Ovary (tissue), 9 donors: ENCODE data around the gene ZNHIT2. TPM values are rescaled to one million over a fixed set of nuclear protein-coding genes. Genes with fewer than 3 reads are reported as not detected.

Source experiments
- DNase-seq, 5 donors: peaks; one replicate each; pipeline ENCODE4 v3.0.0-alpha.2; 2019 to 2020
- H3K27ac ChIP-seq, 2 donors: fragments of 200-600 bp; one replicate each; pipeline versions ENCODE4 v1.5.1 to v1.8.0; 2019 to 2022
- H3K27me3 ChIP-seq: fragments of 200-600 bp; one replicate; pipeline ENCODE4 v1.8.0; 2022
- H3K36me3 ChIP-seq: fragments of 200-600 bp; sonication (generic); one replicate; pipeline ENCODE4 v1.5.1; 2019
- H3K4me1 ChIP-seq: one replicate; pipeline ENCODE4 v1.8.1; 2013; ENCODE audit warnings: mild to moderate bottlenecking, moderate library complexity; ENCODE audit not compliant: insufficient read depth
- H3K4me3 ChIP-seq: fragments of 200-600 bp; sonication (generic); one replicate; pipeline ENCODE4 v1.5.1; 2017
- H3K9me3 ChIP-seq, 2 donors: fragments of 200-600 bp in 1 of 2; sonication (generic) in 1 of 2; one replicate each; pipeline versions ENCODE4 v1.5.1 to v1.8.1; 2013 to 2019; ENCODE audit warnings: mild to moderate bottlenecking in 1 of 2, moderate library complexity in 1 of 2
- EP300 ChIP-seq: sonication (generic); formaldehyde crosslinking; IDR thresholded peaks from one replicate; pipeline ENCODE4 v1.6.1; 2017; ENCODE audit warnings: antibody characterized with exemption
- POLR2A ChIP-seq: fragments of 450-650 bp; IDR thresholded peaks from one replicate; pipeline ENCODE4 v1.6.1; 2017; ENCODE audit warnings: antibody characterized with exemption, mild to moderate bottlenecking, moderate library complexity
- whole genome bisulfite sequencing, 3 donors: extraction: QIAGEN DNeasy Blood & Tissue Kit in 1 of 3; methylation state at CpG; one replicate each; pipeline versions ENCODE4 v1.1.5 to v1.1.7; 2013 to 2017; 5-methylcytosine and 5-hydroxymethylcytosine counted together
- intact Hi-C, 4 donors: fragments of 100-400 bp; cut with DNase I; formaldehyde crosslinking; loops; one replicate each; pipeline versions ENCODE4 v1.11.0 to v1.15.1; 2022 to 2023
- polyA plus RNA-seq, 2 donors: library from polyadenylated mRNA; stranded (reverse); fragments of 200-250 nt in 1 of 2; fragments of 350-450 nt in 1 of 2; fragmentation: Illumina TruSeq in 1 of 2; extraction: RNeasy Lipid Tissue Mini Kit (QIAGEN cat#74804) in 1 of 2; gene quantifications; one replicate each; pipeline ENCODE4 v1.2.3, GENCODE V29; 2013 to 2014
- total RNA-seq, 7 donors: library from RNA; depleted of rRNA in 2 of 7; stranded (reverse); fragments of >200 nt in 2 of 7; fragmentation: NEBNext Ultra II Directional in 3 of 7; extraction: Animal tissue kit (Norgen Biotek cat#: 25700) in 3 of 7; gene quantifications; one replicate each; pipeline versions ENCODE4 v1.1.0 to v1.2.4, GENCODE V29; 2016 to 2023
- TF ChIP-seq, protein P1 (sequence below), 3 donors: fragments of 450-650 bp in 2 of 3; fragments of 200-600 bp in 1 of 3; IDR thresholded peaks; one replicate each; pipeline versions ENCODE4 v1.5.1 to v1.8.0; 2016 to 2022; ENCODE audit warnings: antibody characterized with exemption in 3 of 3, mild to moderate bottlenecking in 1 of 3
- donor health status: DM: no; HTN: no; CAD: no; lungs with moderate emphysema.
- donor health status: DM: no; HTN: no; CAD: no.
- donor health status: Bipolar disorder and iron deficiency.
- donor health status: DM: yes; HTN: yes; CAD: no.
- donor health status: DM: no; HTN: no; CAD: no.
- donor health status: DM: yes; HTN: yes; CAD: no.

Gene ZNHIT2
- total and polyA plus RNA-seq, 9 donors = 10.0 to 33.7 (median 13.3) TPM; not detected in 1

DNA sequence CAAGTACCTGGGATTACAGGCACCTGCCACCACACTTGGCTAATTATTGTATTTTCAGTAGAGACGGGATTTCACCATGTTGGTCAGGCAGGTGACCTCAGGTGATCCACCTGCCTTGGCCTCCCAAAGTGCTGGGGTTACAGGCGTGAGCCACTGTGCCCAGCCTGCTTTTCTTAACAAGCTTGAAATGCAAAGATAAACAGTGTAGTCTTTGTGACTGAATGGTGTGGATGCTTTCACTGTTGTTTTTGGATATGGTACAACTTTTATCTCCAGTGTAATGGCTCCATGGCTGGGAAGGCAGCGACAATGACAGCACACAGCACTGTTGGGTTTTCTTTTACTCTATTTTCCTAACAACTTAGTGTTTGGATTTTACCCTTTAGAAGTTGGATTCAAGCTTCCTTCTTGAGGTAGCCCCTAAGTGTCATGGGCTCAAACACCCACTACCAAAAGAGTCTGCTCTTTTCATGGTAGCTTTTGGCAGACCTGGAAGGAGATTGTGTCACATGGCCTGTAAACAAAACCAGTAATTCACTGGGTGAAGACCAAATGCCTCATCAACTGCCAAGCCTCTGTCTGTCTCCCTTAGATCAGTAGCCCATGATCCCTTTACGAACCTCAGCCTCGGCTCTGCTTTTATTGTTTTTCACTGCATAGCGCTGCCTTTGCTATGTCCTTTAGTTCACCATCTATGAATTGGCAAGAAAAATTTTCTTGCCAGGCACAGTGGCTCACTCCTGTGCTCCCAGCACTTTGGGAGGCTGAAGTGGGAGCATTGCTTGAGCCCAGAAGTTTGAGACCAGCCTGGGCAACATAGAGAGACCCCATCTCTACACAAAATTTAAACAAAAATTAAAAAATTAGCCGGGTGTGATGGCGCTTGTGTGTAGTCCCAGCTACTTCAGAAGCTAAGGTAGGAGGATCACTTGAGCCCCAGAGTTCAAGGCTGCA is 15.1 kb downstream of the ZNHIT2 start:
- TF ChIP-seq, protein P1, sequence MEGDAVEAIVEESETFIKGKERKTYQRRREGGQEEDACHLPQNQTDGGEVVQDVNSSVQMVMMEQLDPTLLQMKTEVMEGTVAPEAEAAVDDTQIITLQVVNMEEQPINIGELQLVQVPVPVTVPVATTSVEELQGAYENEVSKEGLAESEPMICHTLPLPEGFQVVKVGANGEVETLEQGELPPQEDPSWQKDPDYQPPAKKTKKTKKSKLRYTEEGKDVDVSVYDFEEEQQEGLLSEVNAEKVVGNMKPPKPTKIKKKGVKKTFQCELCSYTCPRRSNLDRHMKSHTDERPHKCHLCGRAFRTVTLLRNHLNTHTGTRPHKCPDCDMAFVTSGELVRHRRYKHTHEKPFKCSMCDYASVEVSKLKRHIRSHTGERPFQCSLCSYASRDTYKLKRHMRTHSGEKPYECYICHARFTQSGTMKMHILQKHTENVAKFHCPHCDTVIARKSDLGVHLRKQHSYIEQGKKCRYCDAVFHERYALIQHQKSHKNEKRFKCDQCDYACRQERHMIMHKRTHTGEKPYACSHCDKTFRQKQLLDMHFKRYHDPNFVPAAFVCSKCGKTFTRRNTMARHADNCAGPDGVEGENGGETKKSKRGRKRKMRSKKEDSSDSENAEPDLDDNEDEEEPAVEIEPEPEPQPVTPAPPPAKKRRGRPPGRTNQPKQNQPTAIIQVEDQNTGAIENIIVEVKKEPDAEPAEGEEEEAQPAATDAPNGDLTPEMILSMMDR (IDR thresholded peaks at IDR 0.05) = no peak
- TF ChIP-seq EP300 (no peak), POLR2A (no peak)
- Histone ChIP-seq H3K4me3 (no peak overlapping the region), H3K27me3 (no peaks in the 10 kb centered on the region), H3K9me3 (no peaks in the 10 kb centered on the region), H3K4me1 (peaks cover 22% of the 10 kb centered on the region), H3K27ac (peak overlapping the region in 1 of 2 donors; percentile 80), H3K36me3 (no peaks in the 10 kb centered on the region)
- no peak for DNase-seq
- intact Hi-C loops = no loop called here
- WGBS, 3 donors = 68 to 74% (median 72%) methylated on average over 8 of the region's 8 CpGs

DNA sequence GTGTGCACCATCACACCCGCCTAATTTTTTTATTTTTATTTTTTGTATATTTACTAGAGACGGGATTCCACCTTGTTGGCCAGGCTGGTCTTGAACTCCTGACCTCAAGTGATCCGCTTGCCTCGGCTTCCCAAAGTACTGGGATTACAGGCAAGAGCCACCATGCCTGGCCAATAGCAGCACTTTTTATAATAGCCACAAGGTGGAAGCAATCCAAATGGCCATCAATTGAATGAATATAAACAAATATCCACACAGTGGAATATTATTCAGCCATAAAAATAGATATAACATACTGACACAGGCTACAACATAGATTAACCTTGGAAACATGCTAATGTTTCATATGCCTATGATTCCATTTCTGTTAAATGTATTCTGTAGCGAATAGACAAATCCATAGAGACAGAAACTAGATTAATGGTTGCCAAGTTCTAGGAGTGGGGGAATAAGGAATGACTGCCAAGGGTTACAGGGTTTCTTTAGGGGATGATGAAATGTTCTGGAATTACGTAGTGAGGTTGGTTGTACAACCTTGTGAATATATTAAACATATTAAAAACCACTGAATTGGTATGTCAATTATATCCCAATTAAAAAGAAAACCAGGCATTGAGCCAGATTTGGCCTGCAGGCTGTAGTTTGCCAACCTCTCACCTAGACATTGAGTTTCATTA is 16.7 kb downstream of the ZNHIT2 start:
- H3K9me3 ChIP-seq = no peaks in the 10 kb centered on the region
- TF ChIP-seq EP300 = no peak
- H3K27me3 ChIP-seq = no peaks in the 10 kb centered on the region
- no peak overlapping the region for H3K4me3 ChIP-seq
- no peak overlapping the region for H3K27ac ChIP-seq
- H3K4me1 ChIP-seq = peaks cover 23% of the 10 kb centered on the region
- intact Hi-C loops = no loop called here
- WGBS, 3 donors = 84 to 89% (median 88%) methylated on average over 6 of the region's 6 CpGs
- DNase-seq = no peak
- H3K36me3 ChIP-seq = no peaks in the 10 kb centered on the region

DNA sequence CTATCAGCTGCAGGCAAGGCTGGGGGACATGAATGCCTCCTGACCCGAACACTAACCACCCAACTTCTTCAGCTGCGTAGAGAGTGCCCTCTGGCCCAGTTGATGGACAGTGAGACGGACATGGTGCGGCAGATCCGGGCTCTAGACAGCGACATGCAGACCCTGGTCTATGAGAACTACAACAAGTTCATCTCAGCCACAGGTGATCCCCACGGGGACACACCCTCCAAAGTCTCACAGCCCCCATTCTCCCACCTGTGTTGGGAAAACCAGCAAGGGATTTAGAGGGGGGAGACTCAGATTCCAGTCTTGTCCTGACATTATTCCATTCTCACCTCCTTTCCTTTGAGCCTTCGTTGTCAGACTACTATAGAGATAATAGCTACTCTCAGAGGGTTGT is 20.6 kb downstream of the ZNHIT2 start:
- peak overlapping the region; percentile 60 to 86 for H3K27ac ChIP-seq
- H3K36me3 ChIP-seq = no peaks in the 10 kb centered on the region
- no peak for TF ChIP-seq EP300
- TF ChIP-seq, protein P1 (IDR thresholded peaks at IDR 0.05) = no peak
- H3K9me3 ChIP-seq = no peaks in the 10 kb centered on the region
- intact Hi-C loops = loop anchor here in 2 of 4 donors (5.0 kb wide), 3 partner anchors 70 to 85 kb away; partner anchors contain the start of genes ARL2 (in 1 of the 2) and SNX15 (in 1 of the 2)
- peaks cover 11% of the 10 kb centered on the region for H3K4me1 ChIP-seq
- no peaks in the 10 kb centered on the region for H3K27me3 ChIP-seq
- 22 to 42% (median 25%) methylated on average over 8 of the region's 8 CpGs for WGBS, 3 donors
- peak overlapping the region; percentile 91 for H3K4me3 ChIP-seq
- DNase-seq = no peak

DNA sequence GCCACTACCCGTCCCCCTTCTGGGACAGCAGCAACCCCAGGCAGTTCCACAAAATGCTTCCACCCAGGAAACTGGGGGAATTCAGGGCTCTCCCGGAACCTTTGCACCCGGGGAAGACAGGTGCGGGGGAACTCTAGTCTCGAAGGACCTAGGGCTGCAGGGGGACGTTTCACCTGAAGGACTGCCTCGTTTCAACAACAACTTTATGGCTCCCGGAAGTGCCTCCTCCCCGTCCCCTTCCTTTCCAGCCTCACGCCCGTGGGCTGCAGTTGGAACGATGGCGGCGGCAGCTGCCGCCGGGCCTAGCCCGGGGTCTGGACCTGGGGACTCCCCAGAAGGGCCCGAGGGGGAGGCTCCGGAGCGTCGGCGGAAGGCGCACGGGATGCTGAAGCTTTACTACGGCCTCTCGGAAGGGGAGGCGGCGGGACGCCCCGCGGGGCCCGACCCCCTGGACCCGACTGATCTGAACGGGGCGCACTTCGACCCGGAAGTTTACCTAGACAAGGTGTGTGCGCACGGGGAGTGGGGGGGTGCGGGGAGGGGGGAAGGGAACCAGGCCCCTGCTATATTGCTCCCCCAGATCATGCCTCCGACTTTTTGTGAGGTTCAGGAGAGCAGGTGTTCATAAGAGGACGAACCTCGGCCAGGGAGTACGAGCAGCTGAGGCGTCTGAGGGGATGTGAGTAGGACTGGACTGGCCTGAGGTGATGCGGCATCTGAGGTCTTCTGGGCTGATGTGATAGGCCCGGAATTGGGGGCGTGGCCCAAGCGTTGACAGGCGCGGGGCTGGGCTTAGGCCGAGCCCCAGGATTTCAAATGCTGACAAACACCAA is 21.3 kb downstream of the ZNHIT2 start, which contains the start of gene VPS51:
TSS of gene VPS51 (plus strand) at position 241 of the 833 bp plus-strand sequence. CDS start at position 278, 37 bp downstream.
- Histone ChIP-seq H3K27ac (peak within 1 kb of the TSS; percentile 60 to 86), H3K4me3 (peak within 1 kb of the TSS; percentile 91), H3K36me3 (no peaks in the 10 kb centered on the region), H3K27me3 (no peaks in the 10 kb centered on the region), H3K9me3 (no peaks in the 10 kb centered on the region), H3K4me1 (peaks cover 8% of the 10 kb centered on the region)
- WGBS, 3 donors = 0% methylated on average over 48 to 52 of the region's 52 CpGs
- peak; percentile 78 for TF ChIP-seq POLR2A
- TF ChIP-seq, protein P1 (IDR thresholded peaks at IDR 0.05) = peak in 1 of 3 donors; percentile 50
- TF ChIP-seq EP300 = no peak
- intact Hi-C loops = loop anchor here in 2 of 4 donors (5.0 kb wide), 3 partner anchors 69 to 84 kb away; partner anchors contain the start of genes ARL2 (in 1 of the 2) and SNX15 (in 1 of the 2)
- peak; percentile 84 to 90 (median 88) for DNase-seq
